Activated CD4-positive, alpha-beta T cell treated with anti-CD3 and anti-CD28 coated beads for 48 hours (primary cell): Measurements from ENCODE around the gene CLIC5.

ENCODE experiments used
- DNase-seq: peaks from one replicate; pipeline ENCODE4 v3.0.0-alpha.2; 2020

Gene CLIC5

DNA sequence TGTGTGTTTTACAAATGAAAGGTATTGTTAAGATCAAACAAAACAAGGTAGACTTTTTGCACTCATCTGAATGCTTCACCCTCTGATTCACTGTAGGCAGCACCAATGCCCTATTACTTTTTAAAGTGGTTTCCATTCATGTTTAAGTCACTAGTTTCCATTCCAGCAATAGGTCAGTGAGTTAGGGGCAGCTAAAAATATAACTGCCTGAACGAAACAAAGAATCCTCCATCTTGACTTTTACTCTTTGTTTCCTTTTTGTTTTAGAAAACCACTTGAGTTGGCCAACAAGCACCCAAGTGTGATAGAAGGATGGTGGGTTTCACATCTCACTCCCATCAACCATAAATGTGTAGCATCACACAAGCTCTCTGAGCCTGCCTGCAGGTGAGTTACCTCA, 25.5 kb downstream of the CLIC5 start:
- no peak for DNase-seq

DNA sequence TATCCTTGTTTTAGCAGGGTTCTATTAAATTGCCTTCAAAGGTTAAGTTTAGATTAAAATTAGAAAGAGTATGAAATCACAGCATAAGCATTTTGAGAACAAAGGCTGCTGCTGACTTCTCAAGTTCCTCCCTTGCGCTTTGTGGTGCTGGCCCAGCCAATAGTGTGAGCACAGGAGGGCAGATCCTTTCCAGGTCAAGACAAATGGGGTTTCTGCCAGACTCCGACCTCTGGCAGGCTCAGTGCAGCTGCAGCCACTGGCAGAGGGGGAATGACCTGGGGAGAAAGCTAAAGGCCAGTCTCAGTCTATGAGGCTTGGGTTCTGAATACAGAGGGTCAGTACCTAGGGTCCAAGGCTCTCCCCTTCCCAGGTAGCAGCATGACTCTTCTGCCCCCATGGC, 27.0 kb downstream of the CLIC5 start:
- no peak for DNase-seq

DNA sequence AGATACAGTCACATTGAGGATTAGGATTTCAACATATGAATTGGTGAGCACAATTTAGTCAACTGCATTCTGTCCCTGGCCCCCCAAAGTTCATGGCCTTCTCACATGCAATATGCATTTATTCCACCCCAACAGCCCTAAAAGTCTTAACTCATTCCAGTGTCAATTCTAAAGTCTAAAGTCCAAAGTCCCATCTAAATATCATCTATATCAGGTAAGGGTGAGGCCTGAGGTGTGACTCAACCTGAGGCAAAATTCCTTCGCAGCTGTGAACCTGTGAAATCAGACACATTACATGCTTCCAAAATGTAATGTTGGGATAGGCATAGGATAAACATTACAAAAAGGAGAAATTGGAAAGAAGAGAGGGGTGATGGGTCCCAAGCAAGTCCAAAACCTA, 27.8 kb downstream of the CLIC5 start:
- DNase-seq = no peak

DNA sequence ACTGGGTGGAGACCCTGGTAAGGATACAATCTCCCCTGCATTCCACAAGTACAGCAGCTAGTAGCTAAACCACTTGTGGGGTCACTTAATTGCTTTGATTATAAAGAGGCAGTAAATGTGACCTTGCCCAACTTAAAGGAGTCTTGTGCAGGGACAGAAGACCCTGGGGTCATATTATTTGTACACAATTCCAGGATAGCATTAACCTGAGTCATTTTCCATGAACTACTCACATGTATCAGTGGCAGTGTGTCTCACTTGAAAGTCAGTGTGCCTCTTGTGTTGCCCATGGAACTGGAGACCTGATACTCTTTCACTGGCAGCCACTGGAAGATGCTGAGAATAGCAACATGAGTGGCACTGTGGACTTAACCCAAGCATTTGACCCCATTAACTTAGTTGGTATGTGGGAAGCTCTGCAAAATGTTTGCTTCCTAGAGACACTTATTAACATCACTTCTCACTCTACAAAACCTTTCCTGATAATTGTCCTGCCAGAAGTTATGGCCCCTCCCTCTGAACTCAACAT, 28.9 kb downstream of the CLIC5 start:
- no peak for DNase-seq

DNA sequence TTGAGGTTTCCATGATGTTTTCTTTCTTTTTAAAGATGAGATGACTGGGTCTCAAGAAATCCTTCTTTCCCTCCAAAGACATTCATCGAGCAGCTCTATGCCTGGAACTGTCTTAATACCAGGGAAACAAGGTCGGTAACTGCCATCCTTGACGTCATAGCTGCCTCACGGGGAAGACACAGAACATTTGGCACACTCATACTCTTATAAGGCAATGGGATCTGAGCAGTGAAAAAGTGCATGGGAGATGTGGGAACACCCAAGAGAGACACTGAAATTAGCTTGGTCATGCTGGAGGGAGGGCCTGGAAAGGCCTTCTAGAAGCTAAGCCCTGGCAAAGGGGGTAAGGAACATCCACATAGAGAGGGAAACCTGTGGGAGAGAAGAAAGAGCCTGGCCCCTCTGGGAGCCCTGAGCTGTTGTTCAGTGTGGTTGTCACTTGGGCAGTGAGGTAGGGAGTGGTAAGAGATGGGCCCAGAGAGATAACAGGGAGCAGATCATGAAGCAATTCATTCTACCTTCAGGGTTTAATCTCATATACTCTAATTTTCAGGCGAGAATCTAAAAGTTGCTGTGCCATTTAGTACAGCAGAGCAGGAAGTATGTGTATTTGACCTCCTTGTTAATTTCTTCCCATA, 30.8 kb downstream of the CLIC5 start:
- DNase-seq = no peak

DNA sequence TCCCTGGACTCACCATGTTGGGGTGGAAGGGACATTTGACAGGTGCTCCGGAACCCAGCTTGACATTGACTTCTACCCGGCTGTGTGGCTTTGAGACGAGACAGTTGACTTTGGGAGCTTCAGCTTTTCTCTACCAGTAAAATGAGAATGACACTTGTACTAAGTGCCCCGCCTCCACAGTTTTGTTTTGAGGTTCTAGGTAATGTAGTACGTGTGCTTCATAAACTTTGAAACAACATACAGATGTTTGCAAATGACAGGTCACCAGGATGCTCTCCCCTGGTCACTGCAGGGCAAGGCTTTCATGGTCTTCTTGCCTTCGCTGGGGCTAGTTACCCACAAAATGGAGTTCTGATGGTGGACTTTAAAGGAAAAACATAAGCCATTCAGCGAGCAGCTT, 31.3 kb downstream of the CLIC5 start:
- no peak for DNase-seq

DNA sequence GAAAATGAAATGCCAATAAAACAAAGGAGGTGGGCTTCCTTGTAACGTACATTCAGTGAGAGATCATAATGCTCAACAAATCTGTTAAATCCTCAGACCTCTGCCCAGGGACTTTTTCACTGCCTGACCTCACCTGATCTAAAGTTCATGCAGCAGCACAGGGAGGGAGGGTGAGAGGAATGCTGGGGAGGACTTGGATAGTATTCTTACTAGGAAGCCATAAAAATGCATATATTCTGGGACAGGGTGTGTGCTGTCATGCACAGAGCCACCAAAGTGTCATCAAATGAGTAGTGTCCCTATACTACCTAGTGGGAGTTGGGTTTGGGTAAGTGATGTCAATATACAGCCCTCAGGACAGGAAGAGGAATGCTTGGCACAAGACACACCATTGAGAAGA, 32.6 kb downstream of the CLIC5 start:
- no peak for DNase-seq

DNA sequence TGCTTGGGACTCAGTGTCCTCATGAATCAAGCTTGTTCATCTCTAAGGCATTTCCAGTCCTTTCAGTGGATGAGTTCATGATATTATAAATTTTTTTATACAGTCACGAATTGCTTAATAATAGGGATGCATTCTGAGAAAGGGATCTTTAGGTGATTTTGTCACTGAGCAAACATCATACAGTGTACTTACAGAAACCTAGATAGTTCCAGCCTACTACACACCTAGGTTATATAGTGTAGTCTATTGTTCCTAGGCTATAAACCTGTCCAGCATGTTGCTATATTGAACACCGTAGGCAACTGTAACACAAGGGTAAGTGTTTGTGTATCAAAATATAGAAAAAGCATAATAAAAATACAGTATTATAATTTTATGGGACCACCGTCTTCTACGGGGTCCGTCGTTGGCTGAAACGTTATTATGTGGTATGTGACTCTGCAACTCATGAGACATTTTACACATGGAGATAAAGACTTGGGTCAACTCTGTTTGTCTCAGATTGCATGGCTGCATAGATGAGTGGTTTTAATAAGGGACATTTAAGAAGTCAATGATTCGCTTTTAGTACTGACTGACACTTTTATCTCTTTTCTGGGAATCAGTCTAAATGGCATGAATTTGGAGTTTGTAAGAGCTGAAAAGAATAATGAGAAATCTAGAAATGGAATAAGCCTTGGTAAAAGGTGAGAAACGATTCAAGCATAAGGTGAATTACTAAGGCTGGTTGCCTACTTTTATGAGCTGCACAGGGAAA, 33.2 kb downstream of the CLIC5 start:
- no peak for DNase-seq

DNA sequence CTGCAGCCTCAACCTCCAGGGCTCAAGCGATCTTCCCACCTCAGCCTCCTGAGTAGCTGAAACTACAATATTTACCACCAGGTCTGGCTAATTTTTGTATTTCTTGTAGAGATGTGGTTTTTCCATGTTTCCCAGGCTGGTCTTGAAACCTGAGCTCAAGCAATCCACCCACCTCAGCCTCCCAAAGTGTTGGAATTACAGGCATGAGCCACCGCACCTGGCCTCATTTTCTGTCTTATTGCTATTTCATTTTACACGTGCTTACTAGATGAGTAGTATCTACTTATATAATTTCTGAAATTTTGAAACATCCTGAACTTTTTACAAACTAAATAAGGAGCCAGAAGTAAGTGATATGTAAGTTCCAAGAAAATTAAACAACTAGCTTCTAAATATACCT, 34.6 kb downstream of the CLIC5 start:
- DNase-seq = no peak

DNA sequence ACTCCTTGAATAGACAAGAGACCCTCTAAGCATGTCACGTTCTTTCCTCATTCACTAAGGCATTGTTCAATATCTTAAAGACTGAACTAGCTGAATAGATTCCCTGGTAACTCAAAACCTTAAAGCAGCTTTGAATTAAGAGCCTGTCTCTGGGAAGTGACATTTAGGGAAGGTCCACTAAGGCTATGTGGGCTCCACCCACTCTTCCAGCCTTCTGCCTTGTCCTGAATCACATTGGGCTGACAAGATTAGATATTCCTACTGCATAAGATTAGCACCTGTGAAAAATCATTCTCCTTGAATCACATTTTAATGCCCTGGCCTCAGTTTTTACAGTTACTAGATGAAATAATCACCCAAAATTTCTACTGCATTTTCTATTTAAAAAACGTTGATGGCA, 36.3 kb downstream of the CLIC5 start:
- DNase-seq = no peak

DNA sequence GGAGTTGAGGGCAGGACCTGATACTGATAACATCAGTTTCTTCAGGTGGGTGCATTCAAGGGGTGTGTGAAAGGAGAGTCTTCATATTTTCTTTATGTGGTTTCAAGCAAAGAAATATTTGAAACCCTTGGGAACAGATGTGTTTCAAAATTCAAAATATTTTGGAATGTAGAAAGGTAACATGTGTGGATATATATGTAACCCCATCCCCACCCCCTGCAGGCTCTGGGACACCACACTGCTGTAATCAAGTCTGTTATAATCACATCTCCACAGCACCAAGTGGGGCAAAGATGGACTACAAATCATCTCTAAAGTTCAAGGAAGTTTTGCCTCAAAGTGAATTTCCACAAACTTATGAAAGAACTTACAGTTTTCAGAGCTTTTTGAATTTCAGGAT, 41.1 kb downstream of the CLIC5 start:
- no peak for DNase-seq

DNA sequence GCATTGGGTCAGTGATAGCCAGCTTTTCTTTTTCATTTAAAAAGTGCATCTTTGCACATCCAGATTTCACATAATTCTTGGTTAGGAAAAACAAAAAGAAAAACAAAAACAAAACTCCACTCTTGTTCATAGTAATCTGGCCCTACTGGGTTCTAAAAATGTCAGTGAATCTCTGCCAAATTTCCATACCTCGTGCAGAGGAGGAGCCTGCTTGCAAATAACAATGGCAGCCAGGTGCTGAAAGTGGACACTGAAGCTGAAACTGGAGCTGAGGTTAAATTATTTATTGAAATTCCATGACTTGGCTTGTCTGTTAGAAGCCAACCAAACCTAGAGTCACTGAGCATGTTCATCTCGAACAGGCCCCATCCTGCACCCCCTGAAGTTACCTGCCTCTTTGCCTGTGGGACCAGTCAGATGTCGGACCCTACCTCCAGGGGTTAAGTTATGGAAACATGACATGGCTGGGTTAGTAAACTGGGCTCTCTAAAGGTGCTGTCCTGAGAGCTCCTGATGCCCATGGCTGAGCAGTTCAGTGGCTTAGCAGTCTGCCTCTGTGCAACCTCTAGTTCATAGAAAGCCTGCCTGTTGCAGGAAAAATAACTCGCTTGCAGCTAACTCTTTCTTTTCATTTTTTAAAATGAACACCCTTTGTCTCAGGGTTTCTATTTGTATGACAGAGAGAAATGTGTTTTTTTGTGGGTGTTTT, 42.7 kb downstream of the CLIC5 start:
- DNase-seq = no peak

DNA sequence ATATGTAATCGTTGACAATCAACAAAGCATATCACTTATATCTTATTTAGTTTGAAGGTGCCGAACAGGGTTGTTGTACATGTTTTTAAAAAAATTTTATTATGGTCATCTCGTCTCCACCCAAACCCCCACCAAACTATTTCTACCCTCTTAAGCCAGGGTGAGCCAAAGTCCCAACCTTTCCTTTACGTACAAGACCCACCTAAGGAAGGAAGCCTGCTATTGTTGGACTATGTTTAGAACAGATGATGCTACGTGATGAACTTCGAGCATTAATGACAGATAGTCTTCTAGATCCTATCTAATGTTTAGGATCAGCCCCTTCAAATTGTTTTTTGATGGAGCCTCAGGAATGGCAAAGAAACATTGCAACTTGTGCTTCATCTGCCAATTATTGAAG, 44.4 kb downstream of the CLIC5 start:
- no peak for DNase-seq

DNA sequence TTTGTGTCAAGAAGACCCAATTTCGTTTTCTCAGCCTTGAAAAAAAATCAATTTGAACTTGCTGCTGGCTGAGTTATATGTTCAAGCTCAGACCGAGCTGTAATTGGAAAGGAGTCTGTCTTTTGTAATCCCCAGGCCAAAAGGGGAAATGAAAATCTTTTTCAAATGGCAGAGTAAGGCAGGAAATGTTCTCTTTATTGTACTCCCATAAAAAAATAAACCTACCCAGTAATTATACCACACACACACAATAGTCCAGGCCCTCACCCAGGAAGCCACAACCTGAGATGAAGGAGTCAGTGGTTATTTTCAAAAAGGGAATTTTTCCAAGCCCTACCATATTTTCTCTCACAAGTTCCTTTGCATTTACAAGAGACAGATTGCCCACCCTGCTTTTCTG, 45.3 kb downstream of the CLIC5 start:
- no peak for DNase-seq

DNA sequence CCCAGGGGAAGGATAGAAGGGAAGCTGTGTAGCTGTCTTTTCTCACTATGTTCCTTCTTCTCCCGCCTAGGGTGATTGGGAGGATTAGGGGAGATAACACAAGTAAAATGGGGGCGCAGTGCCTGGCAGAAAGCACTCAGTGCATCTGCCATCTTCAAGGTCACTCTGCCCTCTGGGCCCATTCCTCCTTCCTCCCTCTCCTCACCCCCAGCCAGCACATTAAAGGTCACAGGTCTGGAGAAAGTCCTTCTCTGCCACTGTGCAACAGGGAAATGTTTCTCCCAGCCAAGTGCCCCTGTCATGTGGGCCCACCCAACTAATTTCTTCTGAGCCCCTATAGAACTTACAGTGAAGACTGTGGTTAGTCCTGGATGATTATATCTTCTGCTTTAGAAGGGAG, 45.8 kb downstream of the CLIC5 start:
- no peak for DNase-seq

DNA sequence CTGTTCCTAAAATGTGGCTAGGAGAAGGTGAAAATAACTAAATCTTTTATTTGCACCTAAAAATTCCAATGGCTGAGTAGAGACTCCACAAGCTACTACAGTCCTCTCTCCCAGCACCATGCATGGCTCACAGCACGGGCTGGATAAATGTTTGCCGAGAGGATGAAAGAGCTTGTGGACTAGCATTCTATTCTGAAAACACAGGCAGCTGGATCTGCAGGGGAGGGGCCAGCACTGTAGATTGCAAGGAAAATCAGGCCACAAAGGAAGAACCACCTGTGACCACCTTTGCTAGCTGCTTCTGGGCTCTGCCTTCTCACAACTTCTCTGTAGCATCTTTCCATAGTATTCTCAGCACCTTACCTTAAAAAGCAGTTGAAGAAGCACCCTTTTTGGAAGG, 46.6 kb downstream of the CLIC5 start:
- no peak for DNase-seq

DNA sequence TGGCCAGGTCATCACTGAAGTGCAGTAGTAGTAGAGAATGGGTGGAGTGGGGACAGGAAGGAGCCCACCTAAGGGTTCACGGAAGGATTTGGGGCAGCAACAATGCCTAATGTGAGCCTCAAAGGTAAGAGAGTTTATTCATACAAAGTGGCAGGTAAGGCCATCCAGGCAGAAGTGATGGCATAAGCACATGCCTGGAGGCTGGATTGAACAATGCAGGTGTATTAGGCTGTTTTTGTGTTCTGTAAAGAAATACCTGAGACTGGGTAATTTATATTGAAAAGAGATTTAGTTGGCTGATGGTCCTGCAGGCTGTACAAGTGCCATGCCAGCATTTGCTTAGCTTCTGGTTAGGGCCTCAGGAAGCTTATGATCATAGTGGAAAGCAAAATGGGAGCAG, 48.3 kb downstream of the CLIC5 start:
- DNase-seq = no peak

DNA sequence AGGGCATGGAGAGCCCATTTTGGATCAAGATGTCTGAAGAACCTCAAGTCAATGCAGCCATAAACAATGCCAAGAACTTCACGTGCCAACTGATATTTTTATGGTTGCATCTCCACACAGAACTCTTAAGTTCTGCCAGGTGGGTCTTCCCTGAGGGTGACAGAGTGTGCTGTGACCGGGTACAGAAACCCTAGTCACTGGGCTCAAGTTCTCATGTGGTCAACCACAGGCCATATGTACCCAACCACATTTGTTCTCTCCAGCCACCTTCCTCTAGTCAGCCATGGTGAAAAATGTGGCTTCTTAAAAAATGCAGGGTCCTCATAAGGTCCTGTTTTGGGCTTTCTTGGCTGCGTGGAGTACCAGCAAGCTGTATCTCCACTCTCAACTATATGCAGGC, 48.9 kb downstream of the CLIC5 start:
- DNase-seq = no peak

DNA sequence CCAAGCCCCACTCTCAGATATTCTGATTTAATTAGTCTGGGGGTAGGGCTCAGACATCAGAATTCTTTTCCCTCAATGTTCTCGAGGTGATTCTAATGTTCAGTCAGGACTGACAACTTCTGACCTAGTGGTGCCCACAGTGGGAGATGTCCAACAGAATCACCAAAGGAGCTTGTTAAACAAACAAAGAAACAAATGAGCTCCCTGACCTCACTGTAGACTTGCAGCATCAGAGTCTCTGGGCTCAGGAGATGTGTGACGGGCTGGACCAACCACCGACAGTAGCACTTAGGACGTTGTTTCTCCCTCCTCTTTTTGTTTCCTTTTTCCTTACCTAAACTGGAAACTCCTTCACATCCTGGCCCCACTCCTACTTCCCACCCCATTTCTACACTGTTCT, 49.3 kb downstream of the CLIC5 start:
- DNase-seq = no peak

DNA sequence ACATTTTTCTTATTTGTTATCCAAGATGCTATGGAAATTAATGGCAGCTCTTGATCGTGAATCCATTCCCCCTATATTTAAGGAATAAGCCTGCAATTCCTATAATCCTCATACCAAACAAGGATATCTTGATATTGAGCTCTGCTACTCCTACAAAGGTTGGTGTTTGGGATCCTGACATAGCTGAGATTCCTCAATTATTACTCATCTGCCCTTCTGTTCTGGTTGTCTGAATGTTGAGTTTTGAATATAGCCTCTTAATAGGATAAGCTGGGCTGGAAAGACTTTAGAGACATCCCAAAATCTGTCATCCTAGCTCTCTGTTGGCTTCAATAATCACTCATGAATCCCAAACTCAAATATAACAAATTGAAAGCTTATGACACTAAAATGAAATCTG, 49.9 kb downstream of the CLIC5 start:
- DNase-seq = no peak

DNA sequence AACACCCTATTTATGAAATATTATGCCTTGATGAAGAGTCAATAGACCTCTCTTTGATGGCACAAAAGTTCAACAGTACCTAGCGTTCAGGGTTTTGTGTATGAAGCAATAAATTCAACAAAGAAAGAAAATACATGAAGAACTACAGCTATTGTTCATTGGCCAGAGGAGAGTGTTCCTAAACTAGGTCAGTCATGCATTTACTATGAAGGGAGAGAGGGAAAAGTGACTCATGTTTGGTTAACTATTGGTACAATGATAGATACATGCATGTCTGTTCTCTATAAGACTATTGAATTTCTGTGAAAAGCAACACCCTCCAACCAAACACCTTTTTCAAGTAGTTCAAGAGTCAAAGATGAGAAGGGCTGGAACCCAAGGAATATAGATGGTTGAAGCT, 50.7 kb downstream of the CLIC5 start:
- no peak for DNase-seq

DNA sequence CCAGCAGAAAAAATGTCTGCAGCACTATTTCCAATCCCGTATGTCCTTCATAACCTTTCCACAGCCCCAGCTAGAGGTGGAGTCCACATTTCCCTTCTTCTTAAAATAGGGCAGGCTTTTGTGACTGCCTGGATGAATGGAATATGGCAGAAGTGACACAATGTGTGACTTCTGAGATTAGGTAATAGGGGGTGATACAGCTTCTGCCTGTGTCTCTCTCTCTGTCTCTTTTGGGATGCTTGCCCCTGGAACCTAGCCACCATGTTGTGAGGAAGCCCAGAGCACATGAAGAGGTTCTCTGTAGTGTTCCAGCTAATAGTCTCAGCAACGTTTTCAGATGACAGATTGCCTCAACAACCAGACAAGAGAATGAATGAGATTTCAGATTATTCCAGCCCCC, 51.4 kb downstream of the CLIC5 start:
- DNase-seq = no peak

DNA sequence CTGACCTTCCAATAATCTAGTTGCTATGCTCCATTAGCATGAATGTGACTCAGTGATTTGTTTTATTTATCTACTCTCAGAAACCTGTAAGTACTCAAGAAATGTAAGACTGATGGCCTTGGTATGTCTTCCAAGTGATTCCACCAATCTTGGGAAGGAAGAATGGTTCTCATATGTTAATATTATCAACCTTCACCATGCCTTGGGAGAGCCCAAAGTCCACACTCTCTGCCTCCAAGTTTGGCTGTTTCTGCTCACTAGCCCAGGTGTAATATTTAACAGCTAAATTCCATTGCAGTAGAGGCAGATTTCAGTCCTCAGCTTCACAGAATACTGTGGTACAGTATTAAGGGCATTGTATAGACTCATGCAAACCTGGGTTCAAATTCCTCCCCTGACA, 51.8 kb downstream of the CLIC5 start:
- DNase-seq = no peak

DNA sequence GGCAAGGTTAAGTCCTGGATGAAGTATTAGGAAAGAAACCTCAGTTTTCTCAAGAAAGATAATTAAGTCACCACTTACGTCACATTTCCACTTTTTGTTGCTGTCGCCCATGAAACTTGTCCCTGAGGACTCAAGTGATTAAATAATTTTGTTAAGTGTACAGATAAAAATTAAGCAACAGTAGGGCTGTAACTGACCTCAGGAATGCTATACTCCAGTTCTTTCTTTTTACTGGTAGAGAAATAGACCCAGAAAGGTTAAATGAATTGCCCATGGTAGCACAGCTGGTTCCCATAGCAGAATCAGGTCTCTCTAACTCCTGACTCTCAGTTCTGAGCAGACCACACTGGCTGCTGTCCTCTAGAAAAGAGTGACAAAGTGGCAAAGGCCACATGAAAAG, 54.5 kb downstream of the CLIC5 start:
- no peak for DNase-seq
